Measurements from ENCODE around the gene PLXNA4.

PLXNA4 gene

DNA sequence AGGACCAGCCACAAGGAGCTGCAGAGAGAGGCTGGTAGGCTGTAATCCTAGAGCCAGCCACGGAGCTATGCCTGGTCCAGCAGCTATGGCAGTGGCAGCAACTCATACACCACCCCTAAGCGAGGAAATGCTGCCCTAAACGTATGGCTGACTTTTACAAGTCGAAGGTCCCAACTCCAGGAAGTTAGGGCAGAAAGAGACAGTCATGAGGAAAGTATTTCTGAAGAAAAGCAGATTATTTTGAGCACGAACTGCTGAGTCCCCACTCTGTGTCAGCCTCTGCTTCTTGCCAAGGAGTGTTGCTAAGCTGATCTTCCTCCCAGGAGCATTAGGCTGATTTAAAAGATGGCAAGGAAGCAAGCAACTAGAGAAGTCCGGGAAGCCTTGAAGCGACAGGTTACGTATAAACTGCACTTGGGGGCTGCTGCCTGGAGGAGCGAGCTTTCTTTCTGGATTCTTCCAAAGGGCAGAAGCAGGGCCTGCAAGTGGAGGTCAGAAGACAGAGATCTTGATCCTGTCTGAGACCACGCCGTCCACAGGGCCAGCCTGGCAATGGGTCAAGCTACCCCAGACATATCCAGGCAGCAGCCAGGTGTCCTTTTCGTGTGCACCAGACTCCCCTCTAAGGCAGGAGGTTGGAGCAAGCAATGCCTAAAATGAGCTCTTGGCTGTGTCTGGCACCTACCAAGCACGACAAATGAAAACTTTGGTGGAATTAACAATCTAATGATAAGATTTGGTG, 39.4 kb downstream of the PLXNA4 start:
- Histone ChIP-seq H3F3A (ENCODE audit: insufficient read depth) (no peaks in the 10 kb centered on the region), H3K79me2 (ENCODE audit: insufficient read depth, low read length) (no peaks in the 10 kb centered on the region), H3K9me2 (replicated peaks; ENCODE audit: insufficient read depth, low read length) (no peaks in the 10 kb centered on the region), H3K9ac (ENCODE audit: low read length) (no peak overlapping the region), H3K36me3 (ENCODE audit: low read length) (no peaks in the 10 kb centered on the region), H3K4me2 (ENCODE audit: low read depth, low read length, poor library complexity, severe bottlenecking) (no peak overlapping the region), H3K4me3 (ENCODE audit: insufficient read depth, low read length, poor library complexity, severe bottlenecking) (no peak overlapping the region), H3K27ac (ENCODE audit: low read depth, low read length) (no peak overlapping the region), H4K20me1 (ENCODE audit: low read depth, low read length) (no peaks in the 10 kb centered on the region), H3K9me3 (ENCODE audit: insufficient read depth, low read length) (no peaks in the 10 kb centered on the region), H3K27me3 (ENCODE audit: low read length) (no peaks in the 10 kb centered on the region), H2AFZ (ENCODE audit: low read depth, low read length, severe bottlenecking) (no peak overlapping the region)
- TF ChIP-seq CTCF (IDR thresholded peaks at IDR 0.05; ENCODE audit: insufficient read depth, low read length, poor library complexity, severe bottlenecking), result no peak
- TF ChIP-seq EZH2phosphoT487 (conservative IDR thresholded peaks at IDR 0.05; ENCODE audit: low read length), result no peak

DNA sequence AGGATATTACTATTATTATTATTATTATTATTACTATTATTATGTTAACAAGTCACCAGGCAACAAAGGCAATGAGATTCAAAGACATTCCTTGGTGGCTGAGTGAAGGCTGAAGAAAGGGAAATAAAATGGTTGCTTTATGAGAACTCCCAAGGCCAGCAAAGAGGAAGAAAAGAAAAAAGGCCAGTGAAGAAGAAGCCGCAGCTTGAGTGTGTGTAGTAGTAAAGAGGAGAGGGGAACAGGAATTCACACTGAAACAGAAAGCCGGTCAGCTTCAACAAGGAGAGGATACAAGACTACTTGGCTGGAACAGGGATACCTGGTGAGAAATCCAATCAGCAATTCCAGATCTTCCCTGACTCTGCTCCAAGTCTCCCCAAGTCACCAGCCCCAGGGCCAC, 42.4 kb downstream of the PLXNA4 start:
- no peaks in the 10 kb centered on the region for H3K9me2 ChIP-seq (replicated peaks; ENCODE audit: insufficient read depth, low read length)
- H2AFZ ChIP-seq (ENCODE audit: low read depth, low read length, severe bottlenecking), result no peak overlapping the region
- H3K9me3 ChIP-seq (ENCODE audit: insufficient read depth, low read length), result no peaks in the 10 kb centered on the region
- H4K20me1 ChIP-seq (ENCODE audit: low read depth, low read length), result no peaks in the 10 kb centered on the region
- H3K4me2 ChIP-seq (ENCODE audit: low read depth, low read length, poor library complexity, severe bottlenecking), result no peak overlapping the region
- H3K27me3 ChIP-seq (ENCODE audit: low read length), result no peaks in the 10 kb centered on the region; the same call in 1 of the 2 replicates
- H3K4me3 ChIP-seq (ENCODE audit: insufficient read depth, low read length, poor library complexity, severe bottlenecking), result no peak overlapping the region
- H3K9ac ChIP-seq (ENCODE audit: low read length), result no peak overlapping the region
- no peaks in the 10 kb centered on the region for H3F3A ChIP-seq (ENCODE audit: insufficient read depth)
- no peaks in the 10 kb centered on the region for H3K79me2 ChIP-seq (ENCODE audit: insufficient read depth, low read length)
- TF ChIP-seq EZH2phosphoT487 (conservative IDR thresholded peaks at IDR 0.05; ENCODE audit: low read length), result no peak
- TF ChIP-seq CTCF (IDR thresholded peaks at IDR 0.05; ENCODE audit: insufficient read depth, low read length, poor library complexity, severe bottlenecking), result no peak
- no peak overlapping the region for H3K27ac ChIP-seq (ENCODE audit: low read depth, low read length)
- no peaks in the 10 kb centered on the region for H3K36me3 ChIP-seq (ENCODE audit: low read length)

DNA sequence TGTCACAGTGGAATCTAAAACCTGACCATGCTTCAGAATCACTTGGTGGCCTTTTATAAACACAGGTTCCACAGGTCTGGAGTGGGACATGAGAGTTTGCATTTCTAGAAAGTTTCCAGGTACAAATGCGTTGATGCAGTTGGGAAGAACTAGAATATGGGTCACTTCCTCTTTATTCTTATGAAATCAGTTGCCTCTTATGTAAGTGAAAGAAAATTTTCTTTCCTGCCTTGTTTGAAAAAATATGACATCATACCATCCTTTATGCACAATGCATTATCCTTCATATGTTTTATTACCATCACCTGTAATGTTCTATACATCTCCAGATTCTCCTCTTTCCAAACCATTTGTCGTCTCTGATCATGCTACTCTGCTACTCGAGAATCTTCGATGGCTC, 44.0 kb downstream of the PLXNA4 start:
- TF ChIP-seq EZH2phosphoT487 (conservative IDR thresholded peaks at IDR 0.05; ENCODE audit: low read length) (no peak), CTCF (IDR thresholded peaks at IDR 0.05; ENCODE audit: insufficient read depth, low read length, poor library complexity, severe bottlenecking) (no peak)
- H3K9ac ChIP-seq (ENCODE audit: low read length), result no peak overlapping the region
- no peaks in the 10 kb centered on the region for H3K79me2 ChIP-seq (ENCODE audit: insufficient read depth, low read length)

More for the DNA sequence above, 44.0 kb downstream of the PLXNA4 start:
- Histone ChIP-seq H3K9me3 (ENCODE audit: insufficient read depth, low read length) (no peaks in the 10 kb centered on the region), H3K36me3 (ENCODE audit: low read length) (no peaks in the 10 kb centered on the region), H3K9me2 (replicated peaks; ENCODE audit: insufficient read depth, low read length) (no peaks in the 10 kb centered on the region), H3F3A (ENCODE audit: insufficient read depth) (no peaks in the 10 kb centered on the region), H2AFZ (ENCODE audit: low read depth, low read length, severe bottlenecking) (no peak overlapping the region), H3K4me3 (ENCODE audit: insufficient read depth, low read length, poor library complexity, severe bottlenecking) (no peak overlapping the region), H3K27ac (ENCODE audit: low read depth, low read length) (no peak overlapping the region), H3K4me2 (ENCODE audit: low read depth, low read length, poor library complexity, severe bottlenecking) (no peak overlapping the region), H3K27me3 (ENCODE audit: low read length) (no peaks in the 10 kb centered on the region; the same call in 1 of the 2 replicates), H4K20me1 (ENCODE audit: low read depth, low read length) (no peaks in the 10 kb centered on the region)
